Measurements from ENCODE around the gene SUMO2.

DNA sequence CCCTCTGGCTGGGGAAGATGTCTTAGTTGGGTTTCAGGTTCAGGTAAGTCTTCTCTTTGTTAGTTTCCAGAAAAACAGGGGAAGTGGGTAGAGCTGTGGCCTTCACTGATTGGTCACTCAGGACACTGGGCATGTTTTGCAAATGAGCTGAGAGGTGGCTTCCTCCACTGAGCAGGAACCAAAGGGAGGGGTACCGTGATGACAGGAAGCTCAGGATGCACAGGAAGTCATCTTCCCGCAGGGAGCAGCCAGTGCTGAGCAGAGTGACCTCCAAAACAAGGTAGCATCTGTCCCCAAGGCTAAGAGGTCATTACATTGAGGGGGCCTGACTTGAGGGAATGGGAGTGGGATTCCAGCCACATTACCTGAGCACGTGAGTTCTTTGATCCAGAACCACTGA is 56.8 kb downstream of the SUMO2 start:
- no peak for TF ChIP-seq POLR2A (IDR thresholded peaks at IDR 0.05)
- TF ChIP-seq, protein P1, sequence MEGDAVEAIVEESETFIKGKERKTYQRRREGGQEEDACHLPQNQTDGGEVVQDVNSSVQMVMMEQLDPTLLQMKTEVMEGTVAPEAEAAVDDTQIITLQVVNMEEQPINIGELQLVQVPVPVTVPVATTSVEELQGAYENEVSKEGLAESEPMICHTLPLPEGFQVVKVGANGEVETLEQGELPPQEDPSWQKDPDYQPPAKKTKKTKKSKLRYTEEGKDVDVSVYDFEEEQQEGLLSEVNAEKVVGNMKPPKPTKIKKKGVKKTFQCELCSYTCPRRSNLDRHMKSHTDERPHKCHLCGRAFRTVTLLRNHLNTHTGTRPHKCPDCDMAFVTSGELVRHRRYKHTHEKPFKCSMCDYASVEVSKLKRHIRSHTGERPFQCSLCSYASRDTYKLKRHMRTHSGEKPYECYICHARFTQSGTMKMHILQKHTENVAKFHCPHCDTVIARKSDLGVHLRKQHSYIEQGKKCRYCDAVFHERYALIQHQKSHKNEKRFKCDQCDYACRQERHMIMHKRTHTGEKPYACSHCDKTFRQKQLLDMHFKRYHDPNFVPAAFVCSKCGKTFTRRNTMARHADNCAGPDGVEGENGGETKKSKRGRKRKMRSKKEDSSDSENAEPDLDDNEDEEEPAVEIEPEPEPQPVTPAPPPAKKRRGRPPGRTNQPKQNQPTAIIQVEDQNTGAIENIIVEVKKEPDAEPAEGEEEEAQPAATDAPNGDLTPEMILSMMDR (IDR thresholded peaks at IDR 0.05) = no peak
